Cardiac fibroblast (primary cell): ENCODE data around the gene RMDN2.

Source experiments
- DNase-seq, 2 donors: peaks; one replicate each; pipeline versions ENCODE4 v3.0.0 to v3.0.0-alpha.2; 2010; ENCODE audit warnings: low read depth in 2 of 2
- H3K4me3 ChIP-seq, 2 donors: replicated peaks in 1 of 2; 1 replicate in 1 of 2; 2 replicates in 1 of 2; pipeline ENCODE4 v1.5.1; 2011; ENCODE audit warnings: low read depth in 2 of 2, low read length in 2 of 2, mild to moderate bottlenecking in 2 of 2, moderate library complexity in 1 of 2
- CTCF ChIP-seq: IDR thresholded peaks from one replicate; pipeline ENCODE4 v1.5.1; 2011; ENCODE audit warnings: low read depth, mild to moderate bottlenecking, low read length, inconsistent platforms

The RMDN2 gene

GRCh38 chr2:37891846-37892435, 33.1 kb upstream of the RMDN2 start:
- DNase-seq: no peak
- TF ChIP-seq CTCF: no peak
- H3K4me3 ChIP-seq: no peak overlapping the region

- DNase-seq: no peak
- no peak overlapping the region for H3K4me3 ChIP-seq
- TF ChIP-seq CTCF: no peak
Measured at GRCh38 chr2:37892436-37893114, 32.5 kb upstream of the RMDN2 start.

- TF ChIP-seq CTCF: no peak
- H3K4me3 ChIP-seq: no peak overlapping the region
- DNase-seq: no peak
Measured at GRCh38 chr2:37893327-37893726, 31.8 kb upstream of the RMDN2 start.

- no peak for DNase-seq
- TF ChIP-seq CTCF: no peak
Measured at GRCh38 chr2:37894047-37894446, 31.0 kb upstream of the RMDN2 start.

GRCh38 chr2:37894601-37895000, 30.5 kb upstream of the RMDN2 start:
- TF ChIP-seq CTCF: no peak
- no peak overlapping the region for H3K4me3 ChIP-seq
- DNase-seq: peak in 1 of 2 donors; percentile 36

More at GRCh38 chr2:37894047-37894446, 31.0 kb upstream of the RMDN2 start:
- H3K4me3 ChIP-seq: no peak overlapping the region

GRCh38 chr2:37895140-37895539, 29.9 kb upstream of the RMDN2 start:
- DNase-seq: no peak
- no peak for TF ChIP-seq CTCF

More at GRCh38 chr2:37895140-37895539, 29.9 kb upstream of the RMDN2 start:
- H3K4me3 ChIP-seq: no peak overlapping the region
